Measurements from ENCODE around the gene POU2F3. TPM values are rescaled to one million over a fixed set of nuclear protein-coding genes. Genes with fewer than 3 reads are reported as not detected.

The POU2F3 gene
- total RNA-seq, 4 donors from 2014 or later, result 0.22 TPM; not detected in 3

DNA sequence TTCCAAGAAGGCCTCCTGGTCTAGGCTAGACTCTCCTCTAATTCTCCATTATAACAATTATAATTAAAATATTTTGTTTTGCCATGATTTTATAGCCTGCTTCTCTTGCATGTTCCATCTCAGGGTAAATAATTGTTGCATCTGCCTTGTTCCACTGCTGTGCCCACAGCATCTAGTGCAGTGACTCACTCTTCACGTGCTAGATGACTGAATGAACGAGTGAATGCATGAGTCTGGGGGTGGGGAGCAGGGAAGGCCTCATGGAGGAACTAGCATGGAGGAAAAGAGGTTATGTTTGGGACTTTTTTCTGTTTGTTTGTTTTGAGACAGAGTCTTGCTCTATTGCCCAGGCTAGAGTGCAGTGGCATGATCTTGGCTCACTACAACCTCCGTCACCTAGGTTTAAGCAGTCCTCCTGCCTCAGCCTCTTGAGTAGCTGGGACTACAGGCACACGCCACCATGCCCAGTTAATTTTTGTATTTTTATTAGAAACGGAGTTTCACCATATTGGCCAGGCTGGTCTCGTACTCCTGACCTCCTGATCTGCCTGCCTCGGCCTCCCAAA, 34.3 kb upstream of the POU2F3 start:
- H3K27ac ChIP-seq, result peak overlapping the region in 1 of 4 donors; percentile 65
- H3K4me3 ChIP-seq, result no peak overlapping the region
- H3K4me1 ChIP-seq, result peaks cover 0 to 34% (median 27%) of the 10 kb centered on the region in 4 donors
- no peaks in the 10 kb centered on the region for H3K27me3 ChIP-seq
- no peak for DNase-seq (ENCODE audit: low spot score in 2 of 2)
- 78 to 87% methylated on average over 7 of the region's 7 CpGs for WGBS, 2 donors
- H3K36me3 ChIP-seq, result no peaks in the 10 kb centered on the region
- no peaks in the 10 kb centered on the region for H3K9me3 ChIP-seq
- no peak for TF ChIP-seq EP300 (IDR thresholded peaks at IDR 0.05)
- no peak for TF ChIP-seq CTCF (IDR thresholded peaks at IDR 0.05)
- no peak for TF ChIP-seq POLR2A (IDR thresholded peaks at IDR 0.05)

GRCh38 chr11:120207512-120207911, 32.4 kb upstream of the POU2F3 start:
- no peaks in the 10 kb centered on the region for H3K9me3 ChIP-seq
- H3K27me3 ChIP-seq, result no peaks in the 10 kb centered on the region
- H3K4me1 ChIP-seq, result peaks cover 0 to 39% (median 27%) of the 10 kb centered on the region in 4 donors
- no peaks in the 10 kb centered on the region for H3K36me3 ChIP-seq
- no peak overlapping the region for H3K4me3 ChIP-seq
- no peak for DNase-seq (ENCODE audit: low spot score in 2 of 2)
- peak overlapping the region in 3 of 4 donors; percentile 80 to 92 (median 91) for H3K27ac ChIP-seq
- WGBS, 2 donors, result 79 to 82% methylated on average over 7 of the region's 7 CpGs
- TF ChIP-seq CTCF (IDR thresholded peaks at IDR 0.05) (no peak), EP300 (IDR thresholded peaks at IDR 0.05) (no peak), POLR2A (IDR thresholded peaks at IDR 0.05) (no peak)

- Histone ChIP-seq H3K4me3 (no peak overlapping the region), H3K4me1 (peaks cover 0 to 44% (median 27%) of the 10 kb centered on the region in 4 donors), H3K27ac (peak overlapping the region; percentile 5 to 92 (median 86)), H3K36me3 (no peaks in the 10 kb centered on the region), H3K9me3 (no peaks in the 10 kb centered on the region), H3K27me3 (no peaks in the 10 kb centered on the region)
- 26 to 34% methylated on average over 13 of the region's 13 CpGs for WGBS, 2 donors
- DNase-seq (ENCODE audit: low spot score in 2 of 2), result no peak
- TF ChIP-seq POLR2A (IDR thresholded peaks at IDR 0.05) (no peak), CTCF (IDR thresholded peaks at IDR 0.05) (no peak), EP300 (IDR thresholded peaks at IDR 0.05) (no peak)
These were observed 31.9 kb upstream of the POU2F3 start for GRCh38 chr11:120208001-120208441.

DNA sequence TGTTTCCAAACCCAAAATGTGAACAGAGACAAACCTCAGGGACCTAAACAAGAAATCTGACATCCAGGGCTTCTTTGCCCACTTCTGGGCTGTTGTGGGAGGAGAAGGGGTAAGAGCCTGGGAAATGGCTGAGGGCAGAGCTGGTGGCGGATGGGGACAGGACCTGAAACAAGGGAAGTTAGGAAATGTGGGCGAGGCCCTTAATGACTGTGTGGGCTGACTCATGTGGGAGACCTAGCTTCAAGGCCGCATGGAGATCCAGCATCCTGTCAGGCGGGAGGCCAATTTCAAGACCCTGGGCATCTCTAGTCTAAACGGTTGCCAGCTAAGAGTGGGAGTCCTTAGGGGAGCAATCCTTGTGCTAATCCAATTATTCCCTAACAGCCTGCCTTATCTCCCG, 31.2 kb upstream of the POU2F3 start:
- TF ChIP-seq POLR2A (IDR thresholded peaks at IDR 0.05) (no peak), EP300 (IDR thresholded peaks at IDR 0.05) (peak in 1 of 2 donors; percentile 47)
- Histone ChIP-seq H3K36me3 (no peaks in the 10 kb centered on the region), H3K4me3 (no peak overlapping the region), H3K27ac (peak overlapping the region; percentile 5 to 92 (median 86)), H3K27me3 (no peaks in the 10 kb centered on the region), H3K4me1 (peaks cover 0 to 52% (median 30%) of the 10 kb centered on the region in 4 donors), H3K9me3 (no peaks in the 10 kb centered on the region)
- 45 to 47% methylated on average over 6 of the region's 6 CpGs for WGBS, 2 donors
- DNase-seq (ENCODE audit: low spot score in 2 of 2), result peak in 1 of 2 donors; percentile 63

DNA sequence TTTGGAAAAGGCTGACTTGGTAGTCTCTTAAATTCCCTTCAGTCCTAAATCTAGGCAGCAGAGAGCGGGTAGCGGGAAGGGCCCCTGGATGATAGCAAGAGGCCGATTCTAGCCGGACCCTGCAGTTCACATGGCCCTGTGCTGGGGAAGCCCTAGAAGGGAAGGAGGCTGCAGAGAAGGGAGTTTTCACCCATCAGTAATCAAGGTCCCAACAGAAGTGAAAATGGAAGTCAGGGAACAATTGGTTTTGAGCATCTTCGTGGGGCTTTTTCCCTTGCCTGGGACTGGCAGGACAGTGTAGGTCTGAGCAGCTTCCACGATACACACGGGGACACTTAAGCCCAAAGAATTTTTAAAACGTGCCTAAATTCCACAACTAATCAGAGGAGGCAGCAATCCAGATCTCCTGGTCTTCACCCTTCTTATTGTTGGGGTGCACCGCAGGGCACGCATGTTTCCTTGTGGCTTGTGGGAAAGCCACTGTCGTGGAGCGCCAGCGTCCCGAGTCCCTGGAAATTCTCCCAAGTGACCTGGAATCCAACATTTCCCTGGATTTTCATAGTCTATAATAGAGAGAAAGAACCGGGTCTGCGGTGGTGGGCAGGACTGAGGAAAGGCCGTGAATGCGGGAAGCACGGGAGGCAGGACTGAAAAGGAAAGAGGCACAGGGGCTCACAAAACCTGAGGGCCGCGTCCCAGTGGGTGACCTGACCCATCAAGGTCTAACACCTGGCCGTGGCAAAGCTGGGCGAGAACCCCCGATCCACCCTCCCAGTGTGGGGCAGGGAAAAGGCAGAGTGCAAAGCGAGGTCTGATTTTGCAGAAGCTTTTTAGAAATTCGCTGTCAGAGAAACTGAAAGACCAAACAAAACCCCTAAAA, 30.0 kb upstream of the POU2F3 start:
- Histone ChIP-seq H3K4me3 (peak overlapping the region; percentile 58 to 95 (median 76)), H3K27me3 (no peaks in the 10 kb centered on the region), H3K9me3 (no peaks in the 10 kb centered on the region), H3K4me1 (peaks cover 0 to 64% (median 39%) of the 10 kb centered on the region in 4 donors), H3K36me3 (peaks cover 0 to 7% (median 0%) of the 10 kb centered on the region in 3 donors), H3K27ac (peak overlapping the region; percentile 80 to 92 (median 88))
- TF ChIP-seq EP300 (IDR thresholded peaks at IDR 0.05), result no peak
- TF ChIP-seq CTCF (IDR thresholded peaks at IDR 0.05), result no peak
- no peak for TF ChIP-seq POLR2A (IDR thresholded peaks at IDR 0.05)
- WGBS, 2 donors, result 10 to 13% methylated on average over 26 of the region's 26 CpGs
- no peak for DNase-seq (ENCODE audit: low spot score in 2 of 2)
